B cell (primary cell): ENCODE results near the gene ATF4. TPM values are rescaled to one million over a fixed set of nuclear protein-coding genes. Genes with fewer than 3 reads are reported as not detected.

ENCODE experiments used
- ATAC-seq: fragments of 200-7000 bp; cut with Tn5 transposase; one replicate; pipeline ENCODE4 v1.10.0; 2021; ENCODE audit warnings: low read depth, mild to moderate bottlenecking, moderate number of reproducible peaks, moderate library complexity
- CTCF ChIA-PET: fragments of 350-600 bp; sonication (Branson Sonifier 250); formaldehyde crosslinking; loops from one replicate; lab custom pipeline; 2021; ENCODE audit warnings: antibody characterized with exemption, inconsistent platforms; lab: Charles Lee
- POLR2A ChIA-PET: fragments of 350-600 bp; sonication (Branson Sonifier 250); formaldehyde crosslinking; loops from one replicate; lab custom pipeline; 2021; ENCODE audit warnings: antibody characterized with exemption; lab: Charles Lee
- DNase-seq: peaks from one replicate; pipeline ENCODE4 v3.0.0; 2013
- H2AFZ ChIP-seq: 2 replicates; pipeline ENCODE4 v1.6.1; 2012; ENCODE audit warnings: mild to moderate bottlenecking, low read depth, low read length; ENCODE audit not compliant: insufficient read depth, poor library complexity, severe bottlenecking
- H3K27ac ChIP-seq, 2 donors: 1 replicate in 1 of 2; 2 replicates in 1 of 2; pipeline ENCODE4 v1.5.1; 2012 to 2013; ENCODE audit warnings: low read length in 2 of 2, mild to moderate bottlenecking in 2 of 2, moderate library complexity in 1 of 2
- H3K27me3 ChIP-seq, 4 experiments: fragments of 200-600 bp in 1 of 4; sonication (generic) in 1 of 4; replicated peaks in 1 of 4; 1 replicate in 2 of 4; 2 replicates in 2 of 4; pipeline versions ENCODE4 v1.6.1 to v1.7.0; 2013 to 2016; ENCODE audit warnings: low read length in 3 of 4, mild to moderate bottlenecking in 2 of 4, mixed read lengths in 1 of 4, moderate library complexity in 1 of 4; ENCODE audit not compliant: insufficient read depth in 4 of 4, control insufficient read depth in 3 of 4; ENCODE audit errors: control extremely low read depth in 1 of 4
- H3K36me3 ChIP-seq, 2 experiments: replicated peaks in 1 of 2; 1 replicate in 1 of 2; 2 replicates in 1 of 2; pipeline versions ENCODE4 v1.6.1 to v1.7.1; 2013; ENCODE audit warnings: low read length in 1 of 2; ENCODE audit not compliant: insufficient read depth in 2 of 2, control insufficient read depth in 1 of 2; ENCODE audit errors: control extremely low read depth in 1 of 2, extremely low read depth in 1 of 2
- H3K4me1 ChIP-seq, 2 donors: fragments of 200-600 bp in 1 of 2; sonication (generic) in 1 of 2; 1 replicate in 1 of 2; 2 replicates in 1 of 2; pipeline versions ENCODE4 v1.5.1 to v1.6.1; 2013 to 2017; ENCODE audit warnings: low read length in 2 of 2; ENCODE audit not compliant: control insufficient read depth in 2 of 2, insufficient read depth in 2 of 2
- H3K4me2 ChIP-seq: replicated peaks from 2 replicates; pipeline ENCODE3; 2012; ENCODE audit warnings: mild to moderate bottlenecking, low read depth, low read length; ENCODE audit not compliant: poor library complexity, severe bottlenecking
- H3K4me3 ChIP-seq, 5 experiments: fragments of 200-600 bp in 1 of 5; sonication (generic) in 1 of 5; 1 replicate in 3 of 5; 2 replicates in 2 of 5; pipeline versions ENCODE4 v1.5.1 to v1.7.0; 2011 to 2016; ENCODE audit warnings: low read length in 4 of 5, mild to moderate bottlenecking in 4 of 5, low read depth in 2 of 5, control low read depth in 1 of 5, moderate library complexity in 1 of 5; ENCODE audit not compliant: insufficient read depth in 1 of 5; ENCODE audit errors: control extremely low read depth in 1 of 5, extremely low read depth in 1 of 5
- H3K79me2 ChIP-seq: fragments of 200-600 bp; sonication (generic); one replicate; pipeline ENCODE4 v1.6.0; 2016; ENCODE audit warnings: low read length; ENCODE audit not compliant: control insufficient read depth, insufficient read depth
- H3K9ac ChIP-seq: fragments of 200-600 bp; sonication (generic); 2 replicates; pipeline ENCODE4 v1.6.1; 2017; ENCODE audit warnings: mild to moderate bottlenecking, low read length, moderate library complexity
- H3K9me3 ChIP-seq, 3 donors: one replicate each; pipeline versions ENCODE4 v1.6.1 to v1.7.1; 2013; ENCODE audit warnings: low read length in 2 of 3; ENCODE audit not compliant: control insufficient read depth in 2 of 3, insufficient read depth in 1 of 3; ENCODE audit errors: control extremely low read depth in 1 of 3
- H4K20me1 ChIP-seq: 2 replicates; pipeline ENCODE4 v1.6.0; 2012; ENCODE audit warnings: mild to moderate bottlenecking, low read length; ENCODE audit not compliant: insufficient read depth, control insufficient read depth, poor library complexity, severe bottlenecking
- H3K27ac Mint-ChIP-seq: one replicate; pipeline ENCODE4 v1.8.0; 2021; ENCODE audit warnings: mixed read lengths
- H3K27me3 Mint-ChIP-seq: one replicate; pipeline ENCODE4 v1.8.0; 2021; ENCODE audit warnings: mixed read lengths
- H3K4me1 Mint-ChIP-seq: one replicate; pipeline ENCODE4 v1.8.0; 2021; ENCODE audit warnings: mixed read lengths
- H3K4me3 Mint-ChIP-seq: one replicate; pipeline ENCODE4 v1.8.0; 2021; ENCODE audit warnings: mixed read lengths
- H3K9me3 Mint-ChIP-seq: one replicate; pipeline ENCODE4 v1.8.0; 2022; ENCODE audit warnings: mixed read lengths; ENCODE audit not compliant: insufficient read depth
- EZH2 ChIP-seq: IDR thresholded peaks from 2 replicates; pipeline ENCODE4 v1.6.1; 2012; ENCODE audit warnings: borderline replicate concordance, low read depth, mild to moderate bottlenecking, moderate library complexity, low read length; ENCODE audit not compliant: insufficient read depth, poor library complexity, severe bottlenecking
- WGBS: methylation state at CpG from one replicate; pipeline ENCODE4 v1.1.5; 2013; ENCODE audit warnings: missing lambda C conversion rate; ENCODE audit not compliant: insufficient coverage; 5-methylcytosine and 5-hydroxymethylcytosine counted together
- intact Hi-C: fragments of 100-400 bp; cut with micrococcal nuclease; formaldehyde crosslinking; loops from one replicate; pipeline ENCODE4 v1.10.0; 2022
- polyA plus RNA-seq: library from polyadenylated mRNA; depleted of rRNA; stranded (reverse); fragments of >200 nt; gene quantifications from 2 replicates; pipeline ENCODE4 v1.2.3, GENCODE V29; 2012
- total RNA-seq, 2 donors: library from RNA; stranded (reverse); fragments of 120-200 nt in 1 of 2; gene quantifications; 1 replicate in 1 of 2; 2 replicates in 1 of 2; pipeline versions ENCODE4 v1.2.3 to v1.2.4, GENCODE V29; 2013 to 2022
- TF ChIP-seq, protein P1 (sequence below): fragments of 200-600 bp; IDR thresholded peaks from one replicate; pipeline ENCODE4 v1.8.0; 2022; ENCODE audit warnings: antibody characterized with exemption, mild to moderate bottlenecking

The ATF4 gene
- total and polyA plus RNA-seq, 2 donors (not counting 1 experiment from before 2014, with no cell fraction given), result 244 to 678 TPM

DNA sequence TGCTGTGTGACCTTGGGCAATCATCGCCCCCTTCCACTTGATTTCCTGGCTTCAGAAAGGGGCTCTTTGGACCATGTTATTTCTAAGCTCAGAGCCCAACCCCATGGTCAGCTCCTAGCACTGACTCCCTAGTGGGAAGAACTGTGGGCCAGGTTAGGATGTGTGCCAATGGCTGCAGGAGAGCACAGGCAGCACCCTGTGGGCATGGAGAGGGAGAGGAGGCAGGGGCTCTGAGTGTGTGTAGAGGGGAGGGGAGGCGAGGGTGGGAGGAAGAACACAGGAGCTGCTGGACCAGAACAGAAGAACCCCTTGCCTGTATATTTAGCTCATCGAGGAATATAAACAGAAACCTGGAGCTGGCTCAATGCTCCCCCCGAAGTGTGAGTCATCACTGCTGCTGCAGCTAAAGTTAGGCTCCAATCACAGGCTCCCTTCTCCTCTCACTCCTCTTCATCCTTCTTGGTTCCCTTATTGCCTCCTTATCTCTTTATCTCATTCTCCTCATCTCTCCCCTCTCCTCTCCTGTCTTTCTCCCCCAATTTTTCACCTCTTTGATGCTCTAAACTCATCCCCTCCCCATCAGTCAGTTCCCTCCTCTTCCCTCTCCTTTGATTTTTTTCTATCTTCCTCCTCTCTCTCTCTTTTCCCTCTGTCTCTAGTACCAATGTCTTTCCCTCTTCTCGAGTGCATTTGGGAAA lies 26.7 kb downstream of the ATF4 start:
- TF ChIP-seq, protein P1, sequence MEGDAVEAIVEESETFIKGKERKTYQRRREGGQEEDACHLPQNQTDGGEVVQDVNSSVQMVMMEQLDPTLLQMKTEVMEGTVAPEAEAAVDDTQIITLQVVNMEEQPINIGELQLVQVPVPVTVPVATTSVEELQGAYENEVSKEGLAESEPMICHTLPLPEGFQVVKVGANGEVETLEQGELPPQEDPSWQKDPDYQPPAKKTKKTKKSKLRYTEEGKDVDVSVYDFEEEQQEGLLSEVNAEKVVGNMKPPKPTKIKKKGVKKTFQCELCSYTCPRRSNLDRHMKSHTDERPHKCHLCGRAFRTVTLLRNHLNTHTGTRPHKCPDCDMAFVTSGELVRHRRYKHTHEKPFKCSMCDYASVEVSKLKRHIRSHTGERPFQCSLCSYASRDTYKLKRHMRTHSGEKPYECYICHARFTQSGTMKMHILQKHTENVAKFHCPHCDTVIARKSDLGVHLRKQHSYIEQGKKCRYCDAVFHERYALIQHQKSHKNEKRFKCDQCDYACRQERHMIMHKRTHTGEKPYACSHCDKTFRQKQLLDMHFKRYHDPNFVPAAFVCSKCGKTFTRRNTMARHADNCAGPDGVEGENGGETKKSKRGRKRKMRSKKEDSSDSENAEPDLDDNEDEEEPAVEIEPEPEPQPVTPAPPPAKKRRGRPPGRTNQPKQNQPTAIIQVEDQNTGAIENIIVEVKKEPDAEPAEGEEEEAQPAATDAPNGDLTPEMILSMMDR, result no peak
- no peak for TF ChIP-seq EZH2
- no peaks in the 10 kb centered on the region for H3K36me3 ChIP-seq
- Mint-ChIP-seq H3K27ac (no peak overlapping the region), H3K4me3 (no peak overlapping the region), H3K9me3 (no peaks in the 10 kb centered on the region), H3K4me1 (peaks cover 4% of the 10 kb centered on the region), H3K27me3 (peaks cover 57% of the 10 kb centered on the region)
- peaks cover 0 to 49% (median 22%) of the 10 kb centered on the region in 4 experiments for H3K27me3 ChIP-seq
- H3K4me2 ChIP-seq, result no peak overlapping the region
- POLR2A ChIA-PET, result no interaction called here
- no peak overlapping the region for H3K9ac ChIP-seq
- H4K20me1 ChIP-seq, result no peaks in the 10 kb centered on the region
- no peak overlapping the region for H3K4me3 ChIP-seq
- peaks cover 0 to 8% of the 10 kb centered on the region in 2 donors for H3K4me1 ChIP-seq
- H3K79me2 ChIP-seq, result no peaks in the 10 kb centered on the region
- no peak overlapping the region for H3K27ac ChIP-seq
- ATAC-seq, result no peak
- DNase-seq, result no peak
- peaks cover 0 to 15% (median 0%) of the 10 kb centered on the region in 3 donors for H3K9me3 ChIP-seq
- H2AFZ ChIP-seq, result no peak overlapping the region
- intact Hi-C loops, result no loop called here
- CTCF ChIA-PET, result interaction anchor here (9.0 kb wide), 1 partner anchor 477 kb away, joined by 75 read pairs; no protein-coding TSS in a partner anchor
- WGBS, result 65% methylated on average over 4 of the region's 5 CpGs

DNA sequence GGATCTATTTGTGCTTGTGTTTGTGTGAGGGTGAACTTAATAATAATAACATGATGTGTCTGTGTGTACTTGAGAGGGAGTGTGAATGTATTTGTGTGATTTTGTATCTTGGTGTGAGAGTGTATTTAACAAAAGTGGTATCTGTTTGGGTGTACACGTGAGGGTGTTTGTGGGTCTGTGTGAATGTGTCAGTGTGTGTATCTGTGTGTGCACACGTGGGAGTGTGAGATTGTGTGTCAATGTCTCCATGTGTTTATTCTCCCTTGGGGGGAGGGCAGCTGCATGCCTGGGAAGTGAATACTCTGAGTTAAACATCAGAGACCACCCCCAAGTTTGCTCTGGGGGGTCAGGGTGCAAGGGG lies 27.2 kb downstream of the ATF4 start:
- Mint-ChIP-seq H3K27me3 (peaks cover 60% of the 10 kb centered on the region), H3K27ac (no peak overlapping the region), H3K4me1 (peaks cover 4% of the 10 kb centered on the region), H3K9me3 (no peaks in the 10 kb centered on the region), H3K4me3 (no peak overlapping the region)
- H3K27me3 ChIP-seq, result peaks cover 0 to 54% (median 22%) of the 10 kb centered on the region in 4 experiments
- no peaks in the 10 kb centered on the region for H4K20me1 ChIP-seq
- no peak overlapping the region for H3K9ac ChIP-seq
- no peaks in the 10 kb centered on the region for H3K79me2 ChIP-seq
- CTCF ChIA-PET, result interaction anchor here (9.0 kb wide), 1 partner anchor 477 kb away, joined by 75 read pairs; no protein-coding TSS in a partner anchor
- DNase-seq (no peak), ATAC-seq (no peak)
- TF ChIP-seq, protein P1, result no peak
- no peak for TF ChIP-seq EZH2
- no peaks in the 10 kb centered on the region for H3K36me3 ChIP-seq
- peaks cover 0 to 15% (median 0%) of the 10 kb centered on the region in 3 donors for H3K9me3 ChIP-seq
- POLR2A ChIA-PET, result no interaction called here
- H3K4me3 ChIP-seq, result no peak overlapping the region
- H2AFZ ChIP-seq, result no peak overlapping the region
- H3K4me2 ChIP-seq, result no peak overlapping the region
- 45% methylated on average over 2 of the region's 2 CpGs for WGBS
- H3K4me1 ChIP-seq, result peaks cover 0 to 8% of the 10 kb centered on the region in 2 donors
- intact Hi-C loops, result no loop called here
- no peak overlapping the region for H3K27ac ChIP-seq
